K562 (cell line): ENCODE results near the gene CAMK2N1. TPM values are rescaled to one million over a fixed set of nuclear protein-coding genes. Genes with fewer than 3 reads are reported as not detected.

ENCODE experiments used
- BCOR ChIP-seq: fragments of 450-650 bp; IDR thresholded peaks from 2 replicates; pipeline ENCODE4 v1.6.1; 2016
- KDM1A ChIP-seq, 2 experiments: fragments of 450-650 bp; IDR thresholded peaks; 2 replicates each; pipeline ENCODE4 v1.6.1; 2016; ENCODE audit warnings: mild to moderate bottlenecking in 2 of 2
- NR2C2 ChIP-seq, 2 experiments: fragments of 200-800 bp in 1 of 2; sonication (Bioruptor generic) in 1 of 2; sonication (generic) in 1 of 2; formaldehyde crosslinking in 1 of 2; IDR thresholded peaks; 2 replicates each; pipeline versions ENCODE4 v1.6.1 to v1.8.0; 2016 to 2022; ENCODE audit warnings: mild to moderate bottlenecking in 1 of 2, missing compliant biosample characterization in 1 of 2, missing genetic modification characterization in 1 of 2, missing genetic modification reagents in 1 of 2
- SMARCA5 ChIP-seq: fragments of 450-650 bp; IDR thresholded peaks from 2 replicates; pipeline ENCODE4 v1.6.1; 2016
- TGIF2 ChIP-seq: sonication (generic); formaldehyde crosslinking; IDR thresholded peaks from 2 replicates; pipeline ENCODE4 v1.8.1; 2022; ENCODE audit warnings: mild to moderate bottlenecking, missing genetic modification reagents, moderate library complexity
- polyA plus RNA-seq, 8 experiments: library from polyadenylated mRNA; depleted of rRNA in 4 of 8; stranded (reverse) in 5 of 8; unstranded in 3 of 8; fragments of >200 nt; fragmentation: Nextera tagmentation in 2 of 8; fragmentation: Illumina TruSeq in 1 of 8; extraction: Ambion mirVana in 2 of 8; extraction: Trizol in 1 of 8; gene quantifications; 2 replicates each; pipeline versions ENCODE4 v1.2.1 to v1.2.3, GENCODE V29; 2011 to 2014; ENCODE audit warnings: inconsistent platforms in 1 of 8, missing spikeins in 1 of 8
- total RNA-seq, 7 experiments: library from RNA; depleted of rRNA in 6 of 7; stranded (reverse); fragments of >200 nt in 6 of 7; fragmentation: Illumina TruSeq in 2 of 7; extraction: Trizol in 2 of 7; gene quantifications; 2 replicates each; pipeline versions ENCODE4 v1.2.1 to v1.2.3, GENCODE V29; 2011 to 2021; ENCODE audit warnings: low replicate concordance in 1 of 7
- TF ChIP-seq, protein P1 (sequence below): fragments of 450-650 bp; IDR thresholded peaks from 2 replicates; pipeline ENCODE4 v1.6.1; 2016; ENCODE audit warnings: low read depth, mild to moderate bottlenecking, moderate library complexity
- TF ChIP-seq, protein P2 (sequence below), 2 experiments: IDR thresholded peaks in 1 of 2; conservative IDR thresholded peaks in 1 of 2; 2 replicates each; pipeline ENCODE4 v1.6.1; 2016; ENCODE audit warnings: low read depth in 2 of 2, mild to moderate bottlenecking in 1 of 2, missing compliant biosample characterization in 1 of 2, missing genetic modification characterization in 1 of 2, moderate library complexity in 1 of 2
- TF ChIP-seq, protein P3 (sequence below), 2 experiments: fragments of 450-650 bp; formaldehyde crosslinking in 1 of 2; IDR thresholded peaks; 2 replicates each; pipeline versions ENCODE4 v1.4.0 to v1.6.1; 2014 to 2020; ENCODE audit warnings: mild to moderate bottlenecking in 2 of 2, borderline replicate concordance in 1 of 2, low read depth in 1 of 2
- TF ChIP-seq, protein P4 (sequence below): fragments of 200-800 bp; sonication (Bioruptor generic); IDR thresholded peaks from 2 replicates; pipeline ENCODE4 v1.6.1; 2017; ENCODE audit warnings: missing genetic modification characterization, missing compliant biosample characterization
- TF ChIP-seq, protein P5 (sequence below): fragments of 200-800 bp; sonication (Bioruptor generic); IDR thresholded peaks from 2 replicates; pipeline ENCODE4 v1.6.1; 2017; ENCODE audit warnings: missing genetic modification characterization, missing compliant biosample characterization

The CAMK2N1 gene
- total and polyA plus RNA-seq, 9 of the 15 experiments (the other 6 are each of a cell fraction or from before 2014, with no cell fraction given): 0.09 to 1.4 (median 0.34) TPM

DNA sequence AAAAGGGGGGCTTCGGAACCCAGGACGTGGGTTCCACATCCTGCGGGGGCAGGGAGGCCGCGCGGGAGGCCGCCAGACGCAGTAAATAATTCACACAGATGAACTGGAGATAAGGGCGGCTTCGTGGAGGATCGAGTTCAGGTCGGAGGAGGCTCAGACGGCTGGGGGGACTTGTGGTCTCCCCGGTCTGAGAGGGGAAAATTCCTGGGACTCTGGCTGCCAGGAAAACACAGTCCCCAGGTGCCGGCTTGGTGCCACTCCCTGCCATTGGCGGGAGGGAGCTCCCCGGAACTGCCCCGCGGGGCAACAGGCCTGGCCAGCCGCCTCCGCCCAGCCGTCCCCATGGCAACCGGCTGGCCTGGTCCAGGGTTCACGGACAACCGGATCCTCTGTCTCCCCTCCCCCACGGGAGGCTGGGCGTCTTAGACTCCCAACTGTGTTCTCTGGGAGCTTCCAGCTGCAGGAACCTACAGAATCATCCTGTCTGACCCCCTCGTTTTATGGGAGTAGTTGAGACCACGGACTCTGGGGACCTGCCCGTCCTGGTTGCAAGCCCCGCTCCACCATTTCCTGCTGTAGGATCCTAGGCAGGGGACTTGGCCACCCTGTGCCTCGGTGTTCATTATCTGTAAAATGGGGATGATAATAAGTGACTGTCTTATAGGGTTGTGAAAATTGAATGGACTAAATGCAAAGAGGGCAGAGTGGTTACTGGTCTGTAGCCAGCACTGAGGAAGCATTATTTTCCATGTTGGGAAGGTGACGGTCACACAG, 9.6 kb downstream of the CAMK2N1 start (continued):
- no peak for TF ChIP-seq NR2C2 (CRISPR knock-in tag; IDR thresholded peaks at IDR 0.05)
- peak; percentile 32; the same call in 1 of the 2 replicates for TF ChIP-seq NR2C2 (tag; IDR thresholded peaks at IDR 0.05)
- TF ChIP-seq, protein P1, sequence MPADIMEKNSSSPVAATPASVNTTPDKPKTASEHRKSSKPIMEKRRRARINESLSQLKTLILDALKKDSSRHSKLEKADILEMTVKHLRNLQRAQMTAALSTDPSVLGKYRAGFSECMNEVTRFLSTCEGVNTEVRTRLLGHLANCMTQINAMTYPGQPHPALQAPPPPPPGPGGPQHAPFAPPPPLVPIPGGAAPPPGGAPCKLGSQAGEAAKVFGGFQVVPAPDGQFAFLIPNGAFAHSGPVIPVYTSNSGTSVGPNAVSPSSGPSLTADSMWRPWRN: 0 out of 2 replicates have a peak, but pooled peaks have one; percentile 45
- TF ChIP-seq SMARCA5: peak; percentile 91
- TF ChIP-seq, protein P2, sequence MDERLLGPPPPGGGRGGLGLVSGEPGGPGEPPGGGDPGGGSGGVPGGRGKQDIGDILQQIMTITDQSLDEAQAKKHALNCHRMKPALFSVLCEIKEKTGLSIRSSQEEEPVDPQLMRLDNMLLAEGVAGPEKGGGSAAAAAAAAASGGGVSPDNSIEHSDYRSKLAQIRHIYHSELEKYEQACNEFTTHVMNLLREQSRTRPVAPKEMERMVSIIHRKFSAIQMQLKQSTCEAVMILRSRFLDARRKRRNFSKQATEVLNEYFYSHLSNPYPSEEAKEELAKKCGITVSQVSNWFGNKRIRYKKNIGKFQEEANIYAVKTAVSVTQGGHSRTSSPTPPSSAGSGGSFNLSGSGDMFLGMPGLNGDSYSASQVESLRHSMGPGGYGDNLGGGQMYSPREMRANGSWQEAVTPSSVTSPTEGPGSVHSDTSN (CRISPR knock-in tag; IDR thresholded peaks at IDR 0.05; ENCODE audit: low read depth): no peak
- TF ChIP-seq, protein P2 (tag; conservative IDR thresholded peaks at IDR 0.05; ENCODE audit: low read depth): peak; percentile 45; the same call in 1 of the 2 replicates
- TF ChIP-seq KDM1A (IDR thresholded peaks at IDR 0.05): peak; percentile 90 to 95
- peak; percentile 96 for TF ChIP-seq BCOR
- TF ChIP-seq, protein P3, sequence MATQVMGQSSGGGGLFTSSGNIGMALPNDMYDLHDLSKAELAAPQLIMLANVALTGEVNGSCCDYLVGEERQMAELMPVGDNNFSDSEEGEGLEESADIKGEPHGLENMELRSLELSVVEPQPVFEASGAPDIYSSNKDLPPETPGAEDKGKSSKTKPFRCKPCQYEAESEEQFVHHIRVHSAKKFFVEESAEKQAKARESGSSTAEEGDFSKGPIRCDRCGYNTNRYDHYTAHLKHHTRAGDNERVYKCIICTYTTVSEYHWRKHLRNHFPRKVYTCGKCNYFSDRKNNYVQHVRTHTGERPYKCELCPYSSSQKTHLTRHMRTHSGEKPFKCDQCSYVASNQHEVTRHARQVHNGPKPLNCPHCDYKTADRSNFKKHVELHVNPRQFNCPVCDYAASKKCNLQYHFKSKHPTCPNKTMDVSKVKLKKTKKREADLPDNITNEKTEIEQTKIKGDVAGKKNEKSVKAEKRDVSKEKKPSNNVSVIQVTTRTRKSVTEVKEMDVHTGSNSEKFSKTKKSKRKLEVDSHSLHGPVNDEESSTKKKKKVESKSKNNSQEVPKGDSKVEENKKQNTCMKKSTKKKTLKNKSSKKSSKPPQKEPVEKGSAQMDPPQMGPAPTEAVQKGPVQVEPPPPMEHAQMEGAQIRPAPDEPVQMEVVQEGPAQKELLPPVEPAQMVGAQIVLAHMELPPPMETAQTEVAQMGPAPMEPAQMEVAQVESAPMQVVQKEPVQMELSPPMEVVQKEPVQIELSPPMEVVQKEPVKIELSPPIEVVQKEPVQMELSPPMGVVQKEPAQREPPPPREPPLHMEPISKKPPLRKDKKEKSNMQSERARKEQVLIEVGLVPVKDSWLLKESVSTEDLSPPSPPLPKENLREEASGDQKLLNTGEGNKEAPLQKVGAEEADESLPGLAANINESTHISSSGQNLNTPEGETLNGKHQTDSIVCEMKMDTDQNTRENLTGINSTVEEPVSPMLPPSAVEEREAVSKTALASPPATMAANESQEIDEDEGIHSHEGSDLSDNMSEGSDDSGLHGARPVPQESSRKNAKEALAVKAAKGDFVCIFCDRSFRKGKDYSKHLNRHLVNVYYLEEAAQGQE (IDR thresholded peaks at IDR 0.05; ENCODE audit: borderline replicate concordance): peak; percentile 46
- TF ChIP-seq, protein P3 (CRISPR knock-in tag; IDR thresholded peaks at IDR 0.05; ENCODE audit: low read depth): no peak
- TF ChIP-seq TGIF2 (CRISPR knock-in tag): no peak
- TF ChIP-seq, protein P4, sequence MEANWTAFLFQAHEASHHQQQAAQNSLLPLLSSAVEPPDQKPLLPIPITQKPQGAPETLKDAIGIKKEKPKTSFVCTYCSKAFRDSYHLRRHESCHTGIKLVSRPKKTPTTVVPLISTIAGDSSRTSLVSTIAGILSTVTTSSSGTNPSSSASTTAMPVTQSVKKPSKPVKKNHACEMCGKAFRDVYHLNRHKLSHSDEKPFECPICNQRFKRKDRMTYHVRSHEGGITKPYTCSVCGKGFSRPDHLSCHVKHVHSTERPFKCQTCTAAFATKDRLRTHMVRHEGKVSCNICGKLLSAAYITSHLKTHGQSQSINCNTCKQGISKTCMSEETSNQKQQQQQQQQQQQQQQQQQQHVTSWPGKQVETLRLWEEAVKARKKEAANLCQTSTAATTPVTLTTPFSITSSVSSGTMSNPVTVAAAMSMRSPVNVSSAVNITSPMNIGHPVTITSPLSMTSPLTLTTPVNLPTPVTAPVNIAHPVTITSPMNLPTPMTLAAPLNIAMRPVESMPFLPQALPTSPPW (CRISPR knock-in tag): peak; percentile 30
- TF ChIP-seq, protein P5, sequence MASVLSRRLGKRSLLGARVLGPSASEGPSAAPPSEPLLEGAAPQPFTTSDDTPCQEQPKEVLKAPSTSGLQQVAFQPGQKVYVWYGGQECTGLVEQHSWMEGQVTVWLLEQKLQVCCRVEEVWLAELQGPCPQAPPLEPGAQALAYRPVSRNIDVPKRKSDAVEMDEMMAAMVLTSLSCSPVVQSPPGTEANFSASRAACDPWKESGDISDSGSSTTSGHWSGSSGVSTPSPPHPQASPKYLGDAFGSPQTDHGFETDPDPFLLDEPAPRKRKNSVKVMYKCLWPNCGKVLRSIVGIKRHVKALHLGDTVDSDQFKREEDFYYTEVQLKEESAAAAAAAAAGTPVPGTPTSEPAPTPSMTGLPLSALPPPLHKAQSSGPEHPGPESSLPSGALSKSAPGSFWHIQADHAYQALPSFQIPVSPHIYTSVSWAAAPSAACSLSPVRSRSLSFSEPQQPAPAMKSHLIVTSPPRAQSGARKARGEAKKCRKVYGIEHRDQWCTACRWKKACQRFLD (CRISPR knock-in tag): no peak
